ENCODE data around the gene GID8. TPM values are rescaled to one million over a fixed set of nuclear protein-coding genes. Genes with fewer than 3 reads are reported as not detected.

The GID8 gene
- total RNA-seq, 1 experiment from 2014 or later = 35.6 TPM

- no peak for DNase-seq (ENCODE audit: low read depth, low spot score)
- no peak for ATAC-seq
- CTCF ChIA-PET = no interaction called here
- Histone ChIP-seq H3K27ac (ENCODE audit: low read depth, low read length) (no peak overlapping the region), H3K9ac (ENCODE audit: low read length) (no peak overlapping the region), H3K4me3 (replicated peaks in 1 of 2; ENCODE audit: low read depth in 1 of 2, low read length in 2 of 2) (no peak overlapping the region), H3K36me3 (ENCODE audit: control insufficient read depth in 1 of 2, insufficient read depth in 2 of 2, low read length in 2 of 2) (peaks cover 9 to 28% of the 10 kb centered on the region in 2 experiments; a peak in 2 of 4 replicates), H3K4me1 (ENCODE audit: control insufficient read depth in 1 of 2, insufficient read depth in 2 of 2, low read length in 2 of 2) (peaks cover 10 to 41% of the 10 kb centered on the region in 2 experiments; a peak in 3 of 4 replicates), H4K20me1 (ENCODE audit: insufficient read depth) (peaks cover 22% of the 10 kb centered on the region; the same call in 1 of the 2 replicates), H2AFZ (ENCODE audit: low read depth, low read length, poor library complexity, severe bottlenecking) (no peak overlapping the region), H3K9me2 (ENCODE audit: insufficient read depth) (no peaks in the 10 kb centered on the region), H3K27me3 (ENCODE audit: insufficient read depth, low read length) (no peaks in the 10 kb centered on the region), H3K4me2 (ENCODE audit: low read length) (peak overlapping the region; percentile 80), H3K9me3 (ENCODE audit: control insufficient read depth in 1 of 2, insufficient read depth in 1 of 2, low read depth in 1 of 2, low read length in 2 of 2) (no peaks in the 10 kb centered on the region), H3K79me2 (ENCODE audit: insufficient read depth, low read length) (peaks cover 94% of the 10 kb centered on the region)
- RAD21 ChIA-PET (ENCODE audit: low non-redundant PET in 1 of 2, low total read pairs in 2 of 2, uncharacterized antibody in 2 of 2, unreplicated experiment in 2 of 2) = no interaction called here
- no peak for TF ChIP-seq EZH2 (IDR thresholded peaks at IDR 0.05)
- no peak for TF ChIP-seq ELF1 (IDR thresholded peaks at IDR 0.05; ENCODE audit: borderline replicate concordance, low read depth)
- no peak for TF ChIP-seq JUND (IDR thresholded peaks at IDR 0.05)
- no peak for TF ChIP-seq MAX (IDR thresholded peaks at IDR 0.05)
- POLR2A ChIA-PET = no interaction called here
- no TSS peak for BruUV-seq (replicated peaks)
- intact Hi-C loops (cut with micrococcal nuclease) = no loop called here
Measured at GRCh38 chr20:62935204-62935967, 2.6 kb upstream of the GID8 start.

- RAD21 ChIA-PET (ENCODE audit: low non-redundant PET in 1 of 2, low total read pairs in 2 of 2, uncharacterized antibody in 2 of 2, unreplicated experiment in 2 of 2) = no interaction called here
- Histone ChIP-seq H3K4me3 (replicated peaks in 1 of 2; ENCODE audit: low read depth in 1 of 2, low read length in 2 of 2) (peak overlapping the region; percentile 76 to 95), H4K20me1 (ENCODE audit: insufficient read depth) (peaks cover 22% of the 10 kb centered on the region; the same call in 1 of the 2 replicates), H2AFZ (ENCODE audit: low read depth, low read length, poor library complexity, severe bottlenecking) (no peak overlapping the region), H3K4me2 (ENCODE audit: low read length) (peak overlapping the region; percentile 80), H3K9ac (ENCODE audit: low read length) (no peak overlapping the region), H3K4me1 (ENCODE audit: control insufficient read depth in 1 of 2, insufficient read depth in 2 of 2, low read length in 2 of 2) (peaks cover 10 to 34% of the 10 kb centered on the region in 2 experiments; a peak in 3 of 4 replicates), H3K79me2 (ENCODE audit: insufficient read depth, low read length) (peaks cover 94% of the 10 kb centered on the region), H3K9me3 (ENCODE audit: control insufficient read depth in 1 of 2, insufficient read depth in 1 of 2, low read depth in 1 of 2, low read length in 2 of 2) (no peaks in the 10 kb centered on the region), H3K9me2 (ENCODE audit: insufficient read depth) (no peaks in the 10 kb centered on the region), H3K27ac (ENCODE audit: low read depth, low read length) (no peak overlapping the region), H3K27me3 (ENCODE audit: insufficient read depth, low read length) (no peaks in the 10 kb centered on the region), H3K36me3 (ENCODE audit: control insufficient read depth in 1 of 2, insufficient read depth in 2 of 2, low read length in 2 of 2) (peaks cover 10 to 28% of the 10 kb centered on the region in 2 experiments; a peak in 2 of 4 replicates)
- ATAC-seq (no peak), DNase-seq (ENCODE audit: low read depth, low spot score) (no peak)
- no peak for TF ChIP-seq ZNF274 (IDR thresholded peaks at IDR 0.05; ENCODE audit: low read depth, low read length)
- no peak for TF ChIP-seq JUND (IDR thresholded peaks at IDR 0.05)
- no peak for TF ChIP-seq ZFX (IDR thresholded peaks at IDR 0.05)
- TF ChIP-seq TCF7L2 (IDR thresholded peaks at IDR 0.05; ENCODE audit: borderline replicate concordance, extremely low read depth, insufficient read depth, insufficient read length) = no peak
- TF ChIP-seq YY1 (IDR thresholded peaks at IDR 0.05; ENCODE audit: extremely low read depth, insufficient replicate concordance, low read depth, low read length) = no peak
- no peak for TF ChIP-seq ZBTB33 (IDR thresholded peaks at IDR 0.05; ENCODE audit: extremely low read depth, insufficient replicate concordance, low read length)
- TF ChIP-seq FOSL1 (IDR thresholded peaks at IDR 0.05; ENCODE audit: low read depth) = no peak
- no peak for TF ChIP-seq REST (IDR thresholded peaks at IDR 0.05; ENCODE audit: low read depth)
- no peak for TF ChIP-seq ELF1 (IDR thresholded peaks at IDR 0.05; ENCODE audit: borderline replicate concordance, low read depth)
- no peak for TF ChIP-seq POLR2A (IDR thresholded peaks at IDR 0.05; ENCODE audit: borderline replicate concordance, extremely low read depth, insufficient read depth, insufficient read length)
- CTCF ChIA-PET = no interaction called here
- intact Hi-C loops (cut with micrococcal nuclease) = no loop called here
- BruUV-seq (replicated peaks) = no TSS peak
- POLR2A ChIA-PET = interaction anchor here (0.9 kb wide), 1 partner anchor 17 kb away, joined by 3 read pairs; no protein-coding TSS in a partner anchor
Measured at GRCh38 chr20:62935968-62936585, 1.9 kb upstream of the GID8 start.
